Measurements from ENCODE around the gene UMPS. TPM values are rescaled to one million over a fixed set of nuclear protein-coding genes. Genes with fewer than 3 reads are reported as not detected.

Gene UMPS
- total RNA-seq, 2 experiments from 2014 or later: 33.4 to 38.0 TPM

GRCh38 chr3:124761935-124762660 lies 31.8 kb downstream of the UMPS start:
- no peak for ATAC-seq (ENCODE audit: low read depth)
- no peak for DNase-seq
- no peak overlapping the region for H3K4me3 Mint-ChIP-seq
- peaks cover 2% of the 10 kb centered on the region for H3K27me3 Mint-ChIP-seq
- H3K36me3 Mint-ChIP-seq: no peaks in the 10 kb centered on the region
- H3K27ac Mint-ChIP-seq: no peak overlapping the region
- POLR2A ChIA-PET: interaction anchor here (1.6 kb wide), 1 partner anchor 139 kb away, joined by 8 read pairs; no protein-coding TSS in a partner anchor
- no peaks in the 10 kb centered on the region for H3K9me3 Mint-ChIP-seq
- H3K4me1 Mint-ChIP-seq: peaks cover 4% of the 10 kb centered on the region

- Mint-ChIP-seq H3K9me3 (no peaks in the 10 kb centered on the region), H3K27ac (no peak overlapping the region), H3K4me1 (peaks cover 4% of the 10 kb centered on the region), H3K4me3 (no peak overlapping the region), H3K27me3 (peaks cover 6% of the 10 kb centered on the region), H3K36me3 (no peaks in the 10 kb centered on the region)
- DNase-seq (no peak), ATAC-seq (ENCODE audit: low read depth) (no peak)
- POLR2A ChIA-PET: no interaction called here
Measured at GRCh38 chr3:124762661-124763011, 32.4 kb downstream of the UMPS start.

GRCh38 chr3:124763206-124763605 lies 33.0 kb downstream of the UMPS start:
- ATAC-seq (ENCODE audit: low read depth) (no peak), DNase-seq (no peak)
- no peak overlapping the region for H3K4me3 Mint-ChIP-seq
- no peak overlapping the region for H3K27ac Mint-ChIP-seq
- peaks cover 4% of the 10 kb centered on the region for H3K4me1 Mint-ChIP-seq
- peaks cover 6% of the 10 kb centered on the region for H3K27me3 Mint-ChIP-seq
- no peaks in the 10 kb centered on the region for H3K36me3 Mint-ChIP-seq
- H3K9me3 Mint-ChIP-seq: no peaks in the 10 kb centered on the region
- POLR2A ChIA-PET: no interaction called here

GRCh38 chr3:124763644-124764358 lies 33.5 kb downstream of the UMPS start:
- Mint-ChIP-seq H3K27ac (no peak overlapping the region), H3K4me1 (peaks cover 4% of the 10 kb centered on the region), H3K27me3 (peaks cover 6% of the 10 kb centered on the region), H3K36me3 (no peaks in the 10 kb centered on the region), H3K9me3 (no peaks in the 10 kb centered on the region), H3K4me3 (no peak overlapping the region)
- ATAC-seq (ENCODE audit: low read depth) (no peak), DNase-seq (no peak)
- POLR2A ChIA-PET: no interaction called here

- H3K36me3 Mint-ChIP-seq: no peaks in the 10 kb centered on the region
- H3K27me3 Mint-ChIP-seq: peaks cover 10% of the 10 kb centered on the region
- ATAC-seq (ENCODE audit: low read depth) (no peak), DNase-seq (no peak)
- H3K4me1 Mint-ChIP-seq: peaks cover 4% of the 10 kb centered on the region
- H3K9me3 Mint-ChIP-seq: no peaks in the 10 kb centered on the region
- POLR2A ChIA-PET: no interaction called here
- no peak overlapping the region for H3K4me3 Mint-ChIP-seq
- no peak overlapping the region for H3K27ac Mint-ChIP-seq
Measured at GRCh38 chr3:124764746-124765145, 34.5 kb downstream of the UMPS start.

GRCh38 chr3:124765197-124765840 lies 35.1 kb downstream of the UMPS start:
- Mint-ChIP-seq H3K36me3 (no peaks in the 10 kb centered on the region), H3K4me3 (no peak overlapping the region), H3K9me3 (no peaks in the 10 kb centered on the region), H3K27ac (no peak overlapping the region), H3K4me1 (peaks cover 4% of the 10 kb centered on the region), H3K27me3 (peaks cover 12% of the 10 kb centered on the region)
- no peak for DNase-seq
- POLR2A ChIA-PET: no interaction called here
- no peak for ATAC-seq (ENCODE audit: low read depth)

- POLR2A ChIA-PET: no interaction called here
- peaks cover 18% of the 10 kb centered on the region for H3K27me3 Mint-ChIP-seq
- H3K9me3 Mint-ChIP-seq: no peaks in the 10 kb centered on the region
- DNase-seq: no peak
- H3K27ac Mint-ChIP-seq: no peak overlapping the region
- H3K36me3 Mint-ChIP-seq: no peaks in the 10 kb centered on the region
- H3K4me1 Mint-ChIP-seq: peaks cover under 1% of the 10 kb centered on the region
- ATAC-seq (ENCODE audit: low read depth): no peak
- no peak overlapping the region for H3K4me3 Mint-ChIP-seq
Measured at GRCh38 chr3:124766113-124767095, 36.2 kb downstream of the UMPS start.

GRCh38 chr3:124767264-124767663 lies 37.0 kb downstream of the UMPS start:
- no peaks in the 10 kb centered on the region for H3K36me3 Mint-ChIP-seq
- no peak for ATAC-seq (ENCODE audit: low read depth)
- no peak for DNase-seq
- POLR2A ChIA-PET: no interaction called here
- peaks cover 24% of the 10 kb centered on the region for H3K27me3 Mint-ChIP-seq
- no peaks in the 10 kb centered on the region for H3K4me1 Mint-ChIP-seq
- no peak overlapping the region for H3K27ac Mint-ChIP-seq
- no peaks in the 10 kb centered on the region for H3K9me3 Mint-ChIP-seq
- H3K4me3 Mint-ChIP-seq: no peak overlapping the region

- H3K27ac Mint-ChIP-seq: no peak overlapping the region
- DNase-seq: no peak
- no peaks in the 10 kb centered on the region for H3K4me1 Mint-ChIP-seq
- no peaks in the 10 kb centered on the region for H3K36me3 Mint-ChIP-seq
- H3K4me3 Mint-ChIP-seq: no peak overlapping the region
- H3K27me3 Mint-ChIP-seq: peaks cover 28% of the 10 kb centered on the region
- no peak for ATAC-seq (ENCODE audit: low read depth)
- H3K9me3 Mint-ChIP-seq: no peaks in the 10 kb centered on the region
- POLR2A ChIA-PET: no interaction called here
Measured at GRCh38 chr3:124767691-124768090, 37.4 kb downstream of the UMPS start.

- H3K36me3 Mint-ChIP-seq: no peaks in the 10 kb centered on the region
- DNase-seq (no peak), ATAC-seq (ENCODE audit: low read depth) (no peak)
- no peak overlapping the region for H3K4me3 Mint-ChIP-seq
- peaks cover 33% of the 10 kb centered on the region for H3K27me3 Mint-ChIP-seq
- POLR2A ChIA-PET: no interaction called here
- no peaks in the 10 kb centered on the region for H3K9me3 Mint-ChIP-seq
- H3K27ac Mint-ChIP-seq: no peak overlapping the region
- no peaks in the 10 kb centered on the region for H3K4me1 Mint-ChIP-seq
Measured at GRCh38 chr3:124768812-124769211, 38.6 kb downstream of the UMPS start.

- H3K36me3 Mint-ChIP-seq: no peaks in the 10 kb centered on the region
Measured at GRCh38 chr3:124769462-124769861, 39.2 kb downstream of the UMPS start.

GRCh38 chr3:124770336-124771082 lies 40.3 kb downstream of the UMPS start:
- no peaks in the 10 kb centered on the region for H3K4me1 Mint-ChIP-seq
- H3K4me3 Mint-ChIP-seq: no peak overlapping the region
- no peaks in the 10 kb centered on the region for H3K9me3 Mint-ChIP-seq
- POLR2A ChIA-PET: no interaction called here
- ATAC-seq (ENCODE audit: low read depth) (no peak), DNase-seq (no peak)
- no peaks in the 10 kb centered on the region for H3K36me3 Mint-ChIP-seq
- H3K27me3 Mint-ChIP-seq: peaks cover 36% of the 10 kb centered on the region
- no peak overlapping the region for H3K27ac Mint-ChIP-seq

More at GRCh38 chr3:124769462-124769861, 39.2 kb downstream of the UMPS start:
- Mint-ChIP-seq H3K4me1 (no peaks in the 10 kb centered on the region), H3K27ac (no peak overlapping the region), H3K4me3 (no peak overlapping the region), H3K27me3 (peaks cover 33% of the 10 kb centered on the region), H3K9me3 (no peaks in the 10 kb centered on the region)
- POLR2A ChIA-PET: no interaction called here
- DNase-seq (no peak), ATAC-seq (ENCODE audit: low read depth) (no peak)

GRCh38 chr3:124771083-124771445 lies 40.8 kb downstream of the UMPS start:
- DNase-seq: no peak
- H3K4me3 Mint-ChIP-seq: no peak overlapping the region
- POLR2A ChIA-PET: no interaction called here
- no peaks in the 10 kb centered on the region for H3K4me1 Mint-ChIP-seq
- H3K36me3 Mint-ChIP-seq: no peaks in the 10 kb centered on the region
- no peaks in the 10 kb centered on the region for H3K9me3 Mint-ChIP-seq
- no peak overlapping the region for H3K27ac Mint-ChIP-seq
- peaks cover 36% of the 10 kb centered on the region for H3K27me3 Mint-ChIP-seq
- no peak for ATAC-seq (ENCODE audit: low read depth)

Measured in activated naive CD8-positive, alpha-beta T cell treated with anti-CD3 and anti-CD28 coated beads, Interleukin-2, amount 10 ng/mL, durations not matched to agents 7 days and 5 days (primary cell).